ENCODE measurements around the gene CFAP251. TPM values are rescaled to one million over a fixed set of nuclear protein-coding genes. Genes with fewer than 3 reads are reported as not detected.
A peak's percentile ranks its signal among the peaks of the same experiment; 100 is the strongest.

The CFAP251 gene
- total RNA-seq, 1 experiment from 2014 or later, result 0.81 TPM

DNA sequence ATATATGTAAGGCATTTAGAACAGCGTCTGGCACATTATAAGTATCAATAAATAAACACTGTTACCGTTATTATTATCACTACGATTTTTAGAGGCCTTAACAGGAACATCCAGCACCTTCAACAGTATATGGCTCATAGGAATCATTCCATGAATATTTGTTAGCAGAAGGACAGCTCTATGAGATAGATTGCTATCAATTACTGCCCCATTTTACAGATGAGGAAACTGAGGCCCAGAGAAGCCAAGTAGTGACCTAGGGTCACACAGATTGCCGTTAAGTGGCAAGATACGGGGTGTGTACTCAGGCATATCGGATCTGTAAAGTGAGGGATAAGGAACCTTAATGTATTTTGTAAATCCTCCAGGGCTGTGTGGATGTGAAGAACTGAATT, 30.3 kb upstream of the CFAP251 start:
- Histone ChIP-seq H3K9ac (ENCODE audit: extremely low read depth, insufficient read length, low read length) (no peak overlapping the region), H4K20me1 (ENCODE audit: control insufficient read depth, insufficient read depth, insufficient read length) (no peaks in the 10 kb centered on the region), H2AK5ac (ENCODE audit: insufficient read length, low read length) (no peak overlapping the region), H3K56ac (ENCODE audit: insufficient read length, low read depth, low read length) (no peak overlapping the region), H3K27ac (ENCODE audit: insufficient read length, low read depth, low read length) (no peak overlapping the region), H3K23me2 (ENCODE audit: insufficient read length, low read depth, low read length, poor library complexity, severe bottlenecking) (peaks cover 3% of the 10 kb centered on the region), H2BK5ac (ENCODE audit: insufficient read length, low read length) (no peak overlapping the region), H3T11ph (ENCODE audit: low read length) (no peak overlapping the region), H3K79me2 (ENCODE audit: insufficient read depth, low read length) (no peaks in the 10 kb centered on the region), H3K27me3 (ENCODE audit: insufficient read depth, low read length) (no peaks in the 10 kb centered on the region; the same call in 1 of the 2 replicates), H3K14ac (ENCODE audit: insufficient read depth, low read length) (no peak overlapping the region), H4K91ac (ENCODE audit: insufficient read length, low read depth, low read length) (no peak overlapping the region), H3K79me1 (ENCODE audit: insufficient read depth, low read depth, low read length, poor library complexity, severe bottlenecking) (no peaks in the 10 kb centered on the region), H2BK20ac (ENCODE audit: low read depth, low read length, poor library complexity, severe bottlenecking) (no peak overlapping the region), H4K5ac (ENCODE audit: insufficient read length, low read depth, low read length) (no peak overlapping the region), H2BK15ac (ENCODE audit: low read depth, low read length) (no peak overlapping the region), H4K8ac (replicated peaks; ENCODE audit: insufficient read length, low read depth, low read length) (no peak overlapping the region), H3K4me1 (ENCODE audit: insufficient read depth, low read length) (no peaks in the 10 kb centered on the region), H3K4me2 (ENCODE audit: insufficient read depth, insufficient read length, low read length) (peak overlapping the region; percentile 80), H2BK12ac (ENCODE audit: insufficient read length, low read depth, low read length) (no peak overlapping the region), H3K9me3 (ENCODE audit: control insufficient read depth, low read depth, low read length) (no peaks in the 10 kb centered on the region), H2BK120ac (ENCODE audit: low read depth, low read length, poor library complexity, severe bottlenecking) (no peak overlapping the region), H3K23ac (ENCODE audit: insufficient read length, low read depth, low read length) (no peak overlapping the region), H2AFZ (ENCODE audit: low read length) (no peak overlapping the region), H3K4ac (ENCODE audit: low read depth, low read length) (no peak overlapping the region), H3K18ac (ENCODE audit: insufficient read length, low read depth, low read length) (no peak overlapping the region)
- TF ChIP-seq, protein P1, sequence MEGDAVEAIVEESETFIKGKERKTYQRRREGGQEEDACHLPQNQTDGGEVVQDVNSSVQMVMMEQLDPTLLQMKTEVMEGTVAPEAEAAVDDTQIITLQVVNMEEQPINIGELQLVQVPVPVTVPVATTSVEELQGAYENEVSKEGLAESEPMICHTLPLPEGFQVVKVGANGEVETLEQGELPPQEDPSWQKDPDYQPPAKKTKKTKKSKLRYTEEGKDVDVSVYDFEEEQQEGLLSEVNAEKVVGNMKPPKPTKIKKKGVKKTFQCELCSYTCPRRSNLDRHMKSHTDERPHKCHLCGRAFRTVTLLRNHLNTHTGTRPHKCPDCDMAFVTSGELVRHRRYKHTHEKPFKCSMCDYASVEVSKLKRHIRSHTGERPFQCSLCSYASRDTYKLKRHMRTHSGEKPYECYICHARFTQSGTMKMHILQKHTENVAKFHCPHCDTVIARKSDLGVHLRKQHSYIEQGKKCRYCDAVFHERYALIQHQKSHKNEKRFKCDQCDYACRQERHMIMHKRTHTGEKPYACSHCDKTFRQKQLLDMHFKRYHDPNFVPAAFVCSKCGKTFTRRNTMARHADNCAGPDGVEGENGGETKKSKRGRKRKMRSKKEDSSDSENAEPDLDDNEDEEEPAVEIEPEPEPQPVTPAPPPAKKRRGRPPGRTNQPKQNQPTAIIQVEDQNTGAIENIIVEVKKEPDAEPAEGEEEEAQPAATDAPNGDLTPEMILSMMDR (conservative IDR thresholded peaks at IDR 0.05), result peak; percentile 36; the same call in 1 of the 3 replicates
- Mint-ChIP-seq H3K27ac (peak overlapping the region; percentile 63 to 100 (median 96); a peak in 4 of 7 replicates), H3K36me3 (ENCODE audit: insufficient read depth in 1 of 3, low read depth in 3 of 3) (peaks cover 2 to 18% (median 10%) of the 10 kb centered on the region in 3 experiments; a peak in 5 of 7 replicates), H3K9me3 (no peaks in the 10 kb centered on the region; a peak in 1 of 5 replicates), H3K27me3 (ENCODE audit: low read depth) (peaks cover 37% of the 10 kb centered on the region), H3K4me1 (peaks cover 15 to 17% of the 10 kb centered on the region in 2 experiments), H3K4me3 (peak overlapping the region; percentile 92 to 96)
- WGBS (ENCODE audit: extremely low coverage, insufficient read length, low lambda C conversion rate), result no CpG with 5 or more reads among the region's 6 CpGs
- no peak for DNase-seq

All from H9 (cell line).